ENCODE measurements around the gene CYP24A1. TPM values are rescaled to one million over a fixed set of nuclear protein-coding genes. Genes with fewer than 3 reads are reported as not detected.

Gene CYP24A1
- total RNA-seq, 2 experiments from 2014 or later, result not detected

GRCh38 chr20:54178256-54178655 lies 4.5 kb upstream of the CYP24A1 start:
- no peak overlapping the region for H3K4me3 Mint-ChIP-seq
- DNase-seq (no peak), ATAC-seq (no peak)
- no peaks in the 10 kb centered on the region for H3K9me3 Mint-ChIP-seq (ENCODE audit: low read depth)
- H3K27me3 Mint-ChIP-seq, result peaks cover 61% of the 10 kb centered on the region
- H3K4me1 Mint-ChIP-seq, result peaks cover 14% of the 10 kb centered on the region
- CTCF ChIA-PET, result no interaction called here
- H3K36me3 Mint-ChIP-seq, result no peaks in the 10 kb centered on the region
- no peak overlapping the region for H3K27ac Mint-ChIP-seq

DNA sequence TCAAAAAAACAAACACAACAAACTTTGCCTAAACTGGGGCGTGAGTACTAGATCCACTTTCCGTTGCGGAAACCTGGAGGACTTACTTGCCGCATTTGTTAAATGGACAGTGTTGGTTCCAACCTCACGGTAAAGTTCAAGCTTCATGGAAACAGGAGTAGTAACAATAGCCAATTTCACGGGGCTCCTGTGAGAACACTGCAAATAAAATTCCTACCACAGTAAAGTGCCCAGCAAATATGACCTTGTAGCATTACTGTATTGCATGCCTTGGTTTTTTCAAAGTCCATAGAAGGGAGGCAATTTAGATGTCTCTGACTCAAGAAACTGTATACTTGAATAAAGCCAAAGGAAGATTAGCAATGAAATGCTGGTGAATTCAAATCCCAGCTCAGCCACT lies 3.6 kb upstream of the CYP24A1 start:
- no peak overlapping the region for H3K4me3 Mint-ChIP-seq
- no peaks in the 10 kb centered on the region for H3K36me3 Mint-ChIP-seq
- no peaks in the 10 kb centered on the region for H3K9me3 Mint-ChIP-seq (ENCODE audit: low read depth)
- H3K27ac Mint-ChIP-seq, result no peak overlapping the region
- CTCF ChIA-PET, result no interaction called here
- H3K4me1 Mint-ChIP-seq, result peaks cover 18% of the 10 kb centered on the region
- ATAC-seq (no peak), DNase-seq (no peak)
- peaks cover 61% of the 10 kb centered on the region for H3K27me3 Mint-ChIP-seq

DNA sequence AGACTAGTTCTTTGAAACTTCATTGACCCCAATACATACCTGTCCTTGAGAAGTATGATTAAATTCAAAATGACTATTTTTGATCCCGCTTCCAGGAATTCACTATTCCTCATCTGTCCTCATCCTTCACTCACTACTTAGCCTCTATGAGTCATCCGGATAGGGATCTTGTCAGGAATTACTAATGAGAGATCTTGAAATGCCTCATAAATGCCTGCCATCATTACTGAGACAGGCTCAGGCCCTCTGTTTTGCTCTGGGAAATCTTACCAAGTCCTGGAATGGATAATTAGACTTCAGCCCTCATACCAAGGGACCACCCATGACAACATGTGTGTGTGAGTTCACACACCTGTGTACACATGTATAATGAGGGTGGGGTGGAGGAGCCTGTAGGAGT lies 2.8 kb upstream of the CYP24A1 start:
- CTCF ChIA-PET, result no interaction called here
- Mint-ChIP-seq H3K4me1 (peaks cover 18% of the 10 kb centered on the region), H3K27ac (no peak overlapping the region), H3K27me3 (peaks cover 68% of the 10 kb centered on the region), H3K36me3 (no peaks in the 10 kb centered on the region), H3K9me3 (ENCODE audit: low read depth) (no peaks in the 10 kb centered on the region), H3K4me3 (no peak overlapping the region)
- ATAC-seq, result no peak
- DNase-seq, result no peak

DNA sequence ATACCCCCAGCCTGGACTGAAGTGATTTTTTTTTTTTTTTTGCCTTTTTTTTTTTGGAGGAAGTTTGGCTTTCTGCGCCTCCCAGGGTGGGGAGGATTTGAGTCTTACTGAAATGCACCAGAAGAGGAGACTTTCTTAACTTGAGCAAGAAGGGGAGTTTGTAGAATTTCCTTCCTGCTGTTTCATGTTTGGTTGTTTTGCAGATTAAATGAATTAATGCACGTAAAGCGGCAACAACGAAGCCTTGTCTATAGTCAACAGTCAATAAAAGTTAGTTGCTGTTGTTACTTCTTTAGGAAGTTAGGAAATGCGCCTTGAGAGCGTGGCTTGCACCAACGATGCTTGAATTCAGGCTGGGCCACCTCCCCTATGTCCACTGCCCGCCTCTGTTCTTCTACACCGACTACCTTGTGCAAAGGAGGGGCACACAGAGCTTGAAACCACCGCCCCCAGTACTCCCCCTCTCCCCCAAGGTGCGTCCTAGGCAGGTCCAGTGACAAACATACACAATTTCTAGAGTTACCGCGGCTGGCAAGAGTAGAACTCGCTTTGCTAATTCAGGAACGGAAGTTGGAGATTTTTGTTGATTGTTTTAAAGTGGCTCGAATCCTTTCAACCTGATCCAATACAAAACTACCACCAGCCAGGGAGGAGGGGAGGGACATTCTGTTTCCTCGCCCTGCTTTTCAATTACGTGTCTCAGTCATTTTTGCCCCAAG lies 830 bp upstream of the CYP24A1 start:
- peaks cover 77% of the 10 kb centered on the region for H3K27me3 Mint-ChIP-seq
- no peaks in the 10 kb centered on the region for H3K9me3 Mint-ChIP-seq (ENCODE audit: low read depth)
- peak overlapping the region; percentile 13 for H3K4me3 Mint-ChIP-seq
- H3K27ac Mint-ChIP-seq, result no peak overlapping the region
- CTCF ChIA-PET, result interaction anchor here (0.9 to 1.2 kb wide), 3 partner anchors 24 to 71 kb away, joined by 3 read pairs; no protein-coding TSS in a partner anchor
- H3K36me3 Mint-ChIP-seq, result no peaks in the 10 kb centered on the region
- peaks cover 18% of the 10 kb centered on the region for H3K4me1 Mint-ChIP-seq
- ATAC-seq (no peak), DNase-seq (no peak)

GRCh38 chr20:54172856-54173652 lies 732 bp downstream of the CYP24A1 start:
- ATAC-seq (no peak), DNase-seq (no peak)
- CTCF ChIA-PET, result interaction anchor here (1.1 kb wide), 1 partner anchor 68 kb away, joined by 4 read pairs; no protein-coding TSS in a partner anchor
- H3K9me3 Mint-ChIP-seq (ENCODE audit: low read depth), result no peaks in the 10 kb centered on the region
- no peaks in the 10 kb centered on the region for H3K36me3 Mint-ChIP-seq
- peaks cover 18% of the 10 kb centered on the region for H3K4me1 Mint-ChIP-seq
- H3K27ac Mint-ChIP-seq, result no peak overlapping the region
- H3K4me3 Mint-ChIP-seq, result no peak overlapping the region
- peaks cover 82% of the 10 kb centered on the region for H3K27me3 Mint-ChIP-seq

GRCh38 chr20:54172532-54172855 lies 1.3 kb downstream of the CYP24A1 start:
- no peak overlapping the region for H3K4me3 Mint-ChIP-seq
- no peak for DNase-seq
- no peaks in the 10 kb centered on the region for H3K9me3 Mint-ChIP-seq (ENCODE audit: low read depth)
- CTCF ChIA-PET, result interaction anchor here (1.1 kb wide), 1 partner anchor 67 kb away, joined by 4 read pairs; no protein-coding TSS in a partner anchor
- no peak overlapping the region for H3K27ac Mint-ChIP-seq
- no peak for ATAC-seq
- H3K27me3 Mint-ChIP-seq, result peaks cover 83% of the 10 kb centered on the region
- peaks cover 18% of the 10 kb centered on the region for H3K4me1 Mint-ChIP-seq
- no peaks in the 10 kb centered on the region for H3K36me3 Mint-ChIP-seq

- no peaks in the 10 kb centered on the region for H3K36me3 Mint-ChIP-seq
- DNase-seq (no peak), ATAC-seq (no peak)
- peaks cover 18% of the 10 kb centered on the region for H3K4me1 Mint-ChIP-seq
- H3K9me3 Mint-ChIP-seq (ENCODE audit: low read depth), result no peaks in the 10 kb centered on the region
- no peak overlapping the region for H3K4me3 Mint-ChIP-seq
- CTCF ChIA-PET, result no interaction called here
- peaks cover 83% of the 10 kb centered on the region for H3K27me3 Mint-ChIP-seq
- no peak overlapping the region for H3K27ac Mint-ChIP-seq
These were observed 2.8 kb downstream of the CYP24A1 start for GRCh38 chr20:54170963-54171362.

- CTCF ChIA-PET, result interaction anchor here (1.0 to 1.8 kb wide), 3 partner anchors 31 to 73 kb away, joined by 3 to 5 read pairs (median 5); no protein-coding TSS in a partner anchor
- ATAC-seq, result no peak
These were observed 3.7 kb downstream of the CYP24A1 start for GRCh38 chr20:54170026-54170471.

DNA sequence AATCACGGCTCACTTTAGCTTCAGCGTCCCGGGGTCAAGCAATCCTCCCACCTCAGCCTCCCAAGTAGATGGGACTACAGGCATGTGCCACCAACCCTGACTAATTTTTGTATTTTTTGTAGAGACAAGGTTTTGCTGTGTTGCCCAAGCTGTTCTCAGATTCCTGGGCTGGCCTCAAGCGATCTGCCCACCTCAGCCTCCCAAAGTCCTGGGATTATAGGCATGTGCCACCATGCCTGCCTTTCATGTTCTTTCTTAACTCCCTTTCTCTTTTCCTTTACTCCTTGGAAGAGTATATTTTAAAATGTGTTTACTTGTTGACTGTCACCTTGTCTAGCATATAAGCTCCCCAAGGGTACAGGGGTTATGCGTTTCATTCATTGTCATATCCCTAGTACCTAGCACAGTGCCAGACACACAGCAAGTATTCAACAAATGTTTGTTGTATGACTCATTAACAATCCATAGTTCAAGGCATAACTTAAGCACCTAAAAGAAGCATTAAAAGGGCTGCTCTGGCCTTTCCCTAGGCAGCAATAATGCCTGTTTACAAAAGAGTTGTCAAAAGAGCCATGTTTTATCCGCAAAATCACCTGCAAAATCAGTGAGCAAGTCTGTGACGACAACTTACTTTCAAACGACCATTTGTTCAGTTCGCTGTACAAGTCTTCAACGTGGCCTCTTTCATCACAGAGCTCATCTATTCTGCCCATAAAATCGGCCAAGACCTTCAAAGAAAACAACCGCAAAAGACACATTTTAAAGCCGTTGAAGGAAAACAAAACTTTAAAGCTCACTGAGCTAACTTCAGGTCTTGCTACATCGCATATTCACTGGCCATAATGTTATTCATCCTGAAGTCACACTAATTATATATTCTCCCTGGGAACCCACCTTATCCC lies 4.6 kb downstream of the CYP24A1 start:
- H3K36me3 Mint-ChIP-seq, result no peaks in the 10 kb centered on the region
- H3K9me3 Mint-ChIP-seq (ENCODE audit: low read depth), result no peaks in the 10 kb centered on the region
- no peak for ATAC-seq
- DNase-seq, result no peak
- no peak overlapping the region for H3K4me3 Mint-ChIP-seq
- CTCF ChIA-PET, result interaction anchor here (1.0 to 1.8 kb wide), 3 partner anchors 32 to 72 kb away, joined by 3 to 5 read pairs (median 5); no protein-coding TSS in a partner anchor
- H3K4me1 Mint-ChIP-seq, result peaks cover 10% of the 10 kb centered on the region
- peaks cover 73% of the 10 kb centered on the region for H3K27me3 Mint-ChIP-seq
- H3K27ac Mint-ChIP-seq, result no peak overlapping the region

More at GRCh38 chr20:54170026-54170471, 3.7 kb downstream of the CYP24A1 start:
- Mint-ChIP-seq H3K27ac (no peak overlapping the region), H3K9me3 (ENCODE audit: low read depth) (no peaks in the 10 kb centered on the region), H3K4me1 (peaks cover 18% of the 10 kb centered on the region), H3K4me3 (no peak overlapping the region), H3K27me3 (peaks cover 82% of the 10 kb centered on the region), H3K36me3 (no peaks in the 10 kb centered on the region)
- no peak for DNase-seq

GRCh38 chr20:54167909-54168872 lies 5.6 kb downstream of the CYP24A1 start:
- Mint-ChIP-seq H3K27me3 (peaks cover 66% of the 10 kb centered on the region), H3K9me3 (ENCODE audit: low read depth) (no peaks in the 10 kb centered on the region), H3K4me3 (no peak overlapping the region), H3K36me3 (no peaks in the 10 kb centered on the region), H3K27ac (no peak overlapping the region), H3K4me1 (peaks cover 4% of the 10 kb centered on the region)
- no peak for ATAC-seq
- CTCF ChIA-PET, result interaction anchor here (1.5 kb wide), 1 partner anchor 33 kb away, joined by 5 read pairs; no protein-coding TSS in a partner anchor
- no peak for DNase-seq

DNA sequence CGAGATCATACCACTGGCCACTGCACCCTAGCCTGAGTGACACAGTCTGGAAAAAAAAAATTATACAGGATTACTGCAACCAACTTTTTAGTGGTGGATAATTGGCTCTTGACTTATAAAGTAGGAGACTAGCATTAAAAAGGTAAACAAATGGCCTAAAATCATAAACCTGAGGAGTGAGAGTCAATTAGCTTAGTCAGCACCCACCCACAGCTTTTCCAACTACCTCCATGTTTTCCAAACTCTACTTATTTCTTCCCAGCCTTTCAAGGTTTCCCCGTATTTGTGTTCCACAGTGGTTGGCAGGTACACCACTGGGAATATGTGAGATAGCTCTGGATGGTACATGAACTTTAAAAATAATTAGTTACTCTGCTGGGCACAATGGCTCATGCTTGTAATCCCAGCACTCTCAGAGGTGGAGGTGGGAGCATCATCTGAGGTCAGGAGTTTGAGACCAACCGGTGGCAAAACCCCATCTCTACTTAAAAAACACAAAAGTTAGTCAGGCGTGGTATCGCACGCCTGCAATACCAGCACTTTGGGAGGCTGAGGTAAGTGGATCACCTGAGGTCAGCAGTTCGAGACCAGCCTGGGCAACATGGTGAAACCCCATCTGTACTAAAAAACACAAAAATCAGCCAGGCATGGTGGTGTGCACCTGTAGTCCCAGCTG lies 6.7 kb downstream of the CYP24A1 start:
- H3K27ac Mint-ChIP-seq, result no peak overlapping the region
- peaks cover 62% of the 10 kb centered on the region for H3K27me3 Mint-ChIP-seq
- no peaks in the 10 kb centered on the region for H3K36me3 Mint-ChIP-seq
- CTCF ChIA-PET, result interaction anchor here (1.6 kb wide), 1 partner anchor 32 kb away, joined by 3 read pairs; no protein-coding TSS in a partner anchor
- H3K9me3 Mint-ChIP-seq (ENCODE audit: low read depth), result no peaks in the 10 kb centered on the region
- no peak overlapping the region for H3K4me3 Mint-ChIP-seq
- ATAC-seq, result no peak
- no peak for DNase-seq
- no peaks in the 10 kb centered on the region for H3K4me1 Mint-ChIP-seq

DNA sequence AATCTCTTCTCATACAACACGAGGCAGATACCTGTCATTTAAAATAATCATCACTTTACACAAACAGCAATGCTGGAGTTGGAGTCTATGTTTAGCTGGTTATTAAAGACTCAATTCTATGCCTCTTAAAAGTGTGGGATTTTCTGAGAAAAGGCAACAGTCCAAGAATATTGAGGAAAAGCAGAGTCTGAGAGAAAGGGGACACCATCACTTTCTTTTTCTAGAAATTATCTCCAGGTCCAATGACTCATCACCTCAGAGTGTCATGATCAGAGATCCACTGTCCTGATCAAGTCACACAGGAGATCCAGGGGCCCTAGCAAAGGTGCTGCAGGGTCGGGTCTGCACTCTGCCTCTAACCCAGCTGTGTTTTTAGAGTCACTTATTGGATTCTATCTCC lies 8.0 kb downstream of the CYP24A1 start:
- H3K4me1 Mint-ChIP-seq, result no peaks in the 10 kb centered on the region
- ATAC-seq (no peak), DNase-seq (no peak)
- H3K36me3 Mint-ChIP-seq, result no peaks in the 10 kb centered on the region
- H3K9me3 Mint-ChIP-seq (ENCODE audit: low read depth), result no peaks in the 10 kb centered on the region
- H3K27me3 Mint-ChIP-seq, result peaks cover 54% of the 10 kb centered on the region
- CTCF ChIA-PET, result interaction anchor here (1.6 kb wide), 1 partner anchor 33 kb away, joined by 3 read pairs; no protein-coding TSS in a partner anchor
- H3K27ac Mint-ChIP-seq, result no peak overlapping the region
- H3K4me3 Mint-ChIP-seq, result no peak overlapping the region

Measured in activated CD8-positive, alpha-beta memory T cell treated with anti-CD3 and anti-CD28 coated beads, Interleukin-2, amount 10 ng/mL, durations not matched to agents 7 days and 5 days (primary cell).